Neural progenitor cell (in vitro differentiated cells): Measurements from ENCODE around the gene PRKAR1A.

Experiments
- CTCF ChIP-seq: fragments of 200-600 bp; sonication (generic); IDR thresholded peaks from 2 replicates; pipeline ENCODE4 v1.5.1; 2017; ENCODE audit warnings: antibody characterized with exemption, mild to moderate bottlenecking
- EZH2 ChIP-seq: fragments of 200-600 bp; sonication (generic); IDR thresholded peaks from 2 replicates; pipeline ENCODE4 v1.6.1; 2017; ENCODE audit warnings: antibody characterized with exemption, mild to moderate bottlenecking, moderate library complexity

- TF ChIP-seq CTCF (no peak), EZH2 (no peak)
These were observed 23.7 kb downstream of the PRKAR1A start for GRCh38 chr17:68535922-68536321.
